Activated CD8-positive, alpha-beta memory T cell treated with anti-CD3 and anti-CD28 coated beads for 36 hours (primary cell): ENCODE data around the gene RAB32. TPM values are rescaled to one million over a fixed set of nuclear protein-coding genes. Genes with fewer than 3 reads are reported as not detected.

Source experiments
- CTCF ChIA-PET: fragments of 350-600 bp; sonication (Branson Sonifier 250); formaldehyde crosslinking; loops from one replicate; lab custom pipeline; 2021; ENCODE audit warnings: antibody characterized with exemption; lab: Charles Lee
- POLR2A ChIA-PET: fragments of 350-600 bp; sonication (Branson Sonifier 250); formaldehyde crosslinking; loops from one replicate; lab custom pipeline; 2021; ENCODE audit warnings: antibody characterized with exemption; lab: Charles Lee
- total RNA-seq, 2 experiments: library from RNA; stranded (reverse); gene quantifications; one replicate each; pipeline ENCODE4 v1.2.3, GENCODE V29; 2021

RAB32 gene
- total RNA-seq, 2 experiments from 2014 or later = 0.19 TPM; not detected in 1

- ChIA-PET CTCF (no interaction called here), POLR2A (no interaction called here)
Measured at GRCh38 chr6:146574211-146574610, 30.6 kb downstream of the RAB32 start.

- ChIA-PET POLR2A (no interaction called here), CTCF (no interaction called here)
Measured at GRCh38 chr6:146578054-146578453, 34.4 kb downstream of the RAB32 start.

- CTCF ChIA-PET = no interaction called here
- POLR2A ChIA-PET = no interaction called here
Measured at GRCh38 chr6:146581968-146582367, 38.3 kb downstream of the RAB32 start.

GRCh38 chr6:146582857-146583256, 39.2 kb downstream of the RAB32 start:
- CTCF ChIA-PET = interaction anchor here (0.6 kb wide), 1 partner anchor 85 kb away, joined by 3 read pairs; no protein-coding TSS in a partner anchor
- POLR2A ChIA-PET = no interaction called here

- POLR2A ChIA-PET = no interaction called here
- CTCF ChIA-PET = no interaction called here
Measured at GRCh38 chr6:146583966-146584365, 40.3 kb downstream of the RAB32 start.

GRCh38 chr6:146587459-146587858, 43.8 kb downstream of the RAB32 start:
- ChIA-PET POLR2A (no interaction called here), CTCF (no interaction called here)

GRCh38 chr6:146590492-146590891, 46.9 kb downstream of the RAB32 start:
- POLR2A ChIA-PET = no interaction called here
- CTCF ChIA-PET = no interaction called here

GRCh38 chr6:146592451-146592850, 48.8 kb downstream of the RAB32 start:
- ChIA-PET CTCF (no interaction called here), POLR2A (no interaction called here)

- POLR2A ChIA-PET = no interaction called here
- CTCF ChIA-PET = no interaction called here
Measured at GRCh38 chr6:146593986-146594385, 50.4 kb downstream of the RAB32 start.

- ChIA-PET CTCF (no interaction called here), POLR2A (no interaction called here)
Measured at GRCh38 chr6:146594495-146594894, 50.9 kb downstream of the RAB32 start.

- ChIA-PET CTCF (no interaction called here), POLR2A (no interaction called here)
Measured at GRCh38 chr6:146595972-146596731, 52.5 kb downstream of the RAB32 start.

GRCh38 chr6:146598772-146599405, 55.3 kb downstream of the RAB32 start, which contains the start of gene ADGB:
Gene ADGB (plus strand): TSS chr6:146598972. CDS start chr6:146599041, 69 bp downstream.
- ChIA-PET POLR2A (no interaction called here), CTCF (interaction anchor here (1.1 kb wide), 1 partner anchor 12 kb away, joined by 3 read pairs; no protein-coding TSS in a partner anchor)

- POLR2A ChIA-PET = no interaction called here
- CTCF ChIA-PET = interaction anchor here (0.5 kb wide), 1 partner anchor 150 kb away, joined by 3 read pairs; no protein-coding TSS in a partner anchor
Measured at GRCh38 chr6:146601352-146601751, 57.7 kb downstream of the RAB32 start.

GRCh38 chr6:146602526-146602925, 58.9 kb downstream of the RAB32 start:
- ChIA-PET POLR2A (no interaction called here), CTCF (no interaction called here)

Other genes with a start within 250 kb of the RAB32 start
- gene ADGB, start 55.1 kb downstream of the RAB32 start, total RNA-seq = under 1 TPM; 0.32 to 0.52 TPM